ENCODE data around the gene WDR70. TPM values are rescaled to one million over a fixed set of nuclear protein-coding genes. Genes with fewer than 3 reads are reported as not detected.

Gene WDR70
- total RNA-seq, 1 experiment from 2014 or later, result 78.2 TPM

DNA sequence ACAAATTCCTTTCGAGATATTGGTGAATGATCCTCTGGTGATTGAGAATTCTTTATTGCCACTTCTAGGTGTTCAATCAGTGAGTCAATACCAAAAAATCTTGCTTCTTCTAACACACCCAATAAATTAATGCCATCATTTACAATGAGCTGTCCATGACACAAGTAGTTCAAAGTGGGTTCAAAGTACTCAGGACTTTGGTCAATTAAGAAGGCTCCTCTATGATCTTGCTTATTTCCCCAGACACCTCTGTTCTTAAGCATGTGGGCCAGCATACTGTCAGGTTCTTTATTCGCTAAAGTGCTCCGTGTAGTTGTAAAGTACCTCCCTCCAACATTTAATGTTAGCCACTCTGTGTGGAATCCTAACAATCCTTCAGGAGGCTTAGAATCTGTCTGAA is 127.1 kb downstream of the WDR70 start:
- no peak for DNase-seq
- H3K27me3 ChIP-seq (ENCODE audit: insufficient read depth, low read depth), result no peaks in the 10 kb centered on the region
- H3F3A ChIP-seq (ENCODE audit: insufficient read depth, low read depth), result no peaks in the 10 kb centered on the region
- no peak overlapping the region for H3K4me2 ChIP-seq
- no peaks in the 10 kb centered on the region for H3K4me1 ChIP-seq (replicated peaks; ENCODE audit: insufficient read depth)
- intact Hi-C loops (cut with micrococcal nuclease; ENCODE audit: unreplicated experiment), result no loop called here
- no peak overlapping the region for H3K27ac ChIP-seq
- no TSS peak for BruUV-seq (replicated peaks)
- H3K4me3 ChIP-seq, result no peak overlapping the region
- ChIA-PET POLR2A (ENCODE audit: unreplicated experiment) (no interaction called here), CTCF (interaction anchor here (0.6 kb wide), 1 partner anchor 639 kb away, joined by 3 read pairs; no protein-coding TSS in a partner anchor)
- no peaks in the 10 kb centered on the region for H3K79me2 ChIP-seq (ENCODE audit: low read depth)
- TF ChIP-seq, protein P1, sequence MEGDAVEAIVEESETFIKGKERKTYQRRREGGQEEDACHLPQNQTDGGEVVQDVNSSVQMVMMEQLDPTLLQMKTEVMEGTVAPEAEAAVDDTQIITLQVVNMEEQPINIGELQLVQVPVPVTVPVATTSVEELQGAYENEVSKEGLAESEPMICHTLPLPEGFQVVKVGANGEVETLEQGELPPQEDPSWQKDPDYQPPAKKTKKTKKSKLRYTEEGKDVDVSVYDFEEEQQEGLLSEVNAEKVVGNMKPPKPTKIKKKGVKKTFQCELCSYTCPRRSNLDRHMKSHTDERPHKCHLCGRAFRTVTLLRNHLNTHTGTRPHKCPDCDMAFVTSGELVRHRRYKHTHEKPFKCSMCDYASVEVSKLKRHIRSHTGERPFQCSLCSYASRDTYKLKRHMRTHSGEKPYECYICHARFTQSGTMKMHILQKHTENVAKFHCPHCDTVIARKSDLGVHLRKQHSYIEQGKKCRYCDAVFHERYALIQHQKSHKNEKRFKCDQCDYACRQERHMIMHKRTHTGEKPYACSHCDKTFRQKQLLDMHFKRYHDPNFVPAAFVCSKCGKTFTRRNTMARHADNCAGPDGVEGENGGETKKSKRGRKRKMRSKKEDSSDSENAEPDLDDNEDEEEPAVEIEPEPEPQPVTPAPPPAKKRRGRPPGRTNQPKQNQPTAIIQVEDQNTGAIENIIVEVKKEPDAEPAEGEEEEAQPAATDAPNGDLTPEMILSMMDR (conservative IDR thresholded peaks at IDR 0.05), result no peak
- TF ChIP-seq EZH2 (IDR thresholded peaks at IDR 0.05; ENCODE audit: low read depth), result no peak
- no peaks in the 10 kb centered on the region for H3K9me2 ChIP-seq (ENCODE audit: insufficient read depth)
- H3K36me3 ChIP-seq (ENCODE audit: low read depth), result no peaks in the 10 kb centered on the region
- H4K20me1 ChIP-seq (ENCODE audit: insufficient read depth), result no peaks in the 10 kb centered on the region
- no peak overlapping the region for H2AFZ ChIP-seq
- no peaks in the 10 kb centered on the region for H3K9me3 ChIP-seq (ENCODE audit: insufficient read depth, low read depth)

DNA sequence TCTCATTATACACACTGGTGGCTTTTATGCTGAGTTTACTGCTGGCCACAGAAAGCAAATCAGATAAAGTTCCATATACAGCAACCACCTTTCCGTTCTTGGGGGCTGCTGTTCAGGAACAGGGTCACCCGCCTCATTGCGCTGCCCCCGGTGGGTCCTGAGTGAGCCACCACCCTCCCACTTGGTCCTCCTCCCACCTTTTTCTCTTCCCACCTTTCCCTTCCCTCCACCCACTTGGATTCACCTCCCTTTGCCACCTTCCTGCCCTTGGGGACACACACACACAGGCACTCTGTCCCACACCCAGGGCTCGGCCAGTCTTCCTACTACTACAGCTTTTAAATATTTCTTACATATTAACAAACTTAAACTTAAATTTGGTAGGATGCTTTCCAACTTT is 127.6 kb downstream of the WDR70 start:
- POLR2A ChIA-PET (ENCODE audit: unreplicated experiment), result no interaction called here
- Histone ChIP-seq H3K4me3 (no peak overlapping the region), H3K9me3 (ENCODE audit: insufficient read depth, low read depth) (no peaks in the 10 kb centered on the region), H3F3A (ENCODE audit: insufficient read depth, low read depth) (no peaks in the 10 kb centered on the region), H3K4me1 (replicated peaks; ENCODE audit: insufficient read depth) (no peaks in the 10 kb centered on the region), H3K9me2 (ENCODE audit: insufficient read depth) (no peaks in the 10 kb centered on the region), H4K20me1 (ENCODE audit: insufficient read depth) (no peaks in the 10 kb centered on the region), H3K36me3 (ENCODE audit: low read depth) (no peaks in the 10 kb centered on the region), H2AFZ (no peak overlapping the region), H3K27ac (no peak overlapping the region), H3K79me2 (ENCODE audit: low read depth) (no peaks in the 10 kb centered on the region), H3K27me3 (ENCODE audit: insufficient read depth, low read depth) (no peaks in the 10 kb centered on the region), H3K4me2 (no peak overlapping the region)
- intact Hi-C loops (cut with micrococcal nuclease; ENCODE audit: unreplicated experiment), result no loop called here
- no peak for DNase-seq
- no TSS peak for BruUV-seq (replicated peaks)
- CTCF ChIA-PET, result interaction anchor here (0.6 kb wide), 1 partner anchor 639 kb away, joined by 3 read pairs; no protein-coding TSS in a partner anchor
- no peak for TF ChIP-seq EZH2 (IDR thresholded peaks at IDR 0.05; ENCODE audit: low read depth)
- TF ChIP-seq, protein P1 (conservative IDR thresholded peaks at IDR 0.05), result no peak

DNA sequence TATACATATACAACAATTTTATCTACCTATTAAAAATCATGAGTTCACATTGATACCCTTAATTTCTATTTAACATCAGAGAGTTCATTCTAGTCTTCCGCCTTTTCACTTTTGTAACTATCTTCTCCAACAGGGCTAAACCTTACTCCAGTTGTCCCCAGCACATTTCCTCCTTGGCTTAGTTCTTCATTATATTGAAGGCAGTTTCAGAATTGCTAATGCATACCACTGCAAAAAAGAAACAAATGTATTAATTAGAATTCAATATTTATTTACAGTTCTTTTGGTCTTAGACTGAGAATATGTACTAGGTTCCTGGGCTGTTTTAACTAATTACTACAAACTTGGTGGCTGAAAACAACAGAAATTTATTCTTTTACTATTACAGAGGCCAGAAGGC is 132.5 kb downstream of the WDR70 start:
- Histone ChIP-seq H3K4me2 (no peak overlapping the region), H4K20me1 (ENCODE audit: insufficient read depth) (0 out of 2 replicates have a peak, but pooled peaks cover 3% of the 10 kb centered on the region), H3K36me3 (ENCODE audit: low read depth) (no peaks in the 10 kb centered on the region), H3F3A (ENCODE audit: insufficient read depth, low read depth) (no peaks in the 10 kb centered on the region), H3K79me2 (ENCODE audit: low read depth) (no peaks in the 10 kb centered on the region), H3K27me3 (ENCODE audit: insufficient read depth, low read depth) (no peaks in the 10 kb centered on the region), H3K4me1 (replicated peaks; ENCODE audit: insufficient read depth) (no peaks in the 10 kb centered on the region), H3K4me3 (no peak overlapping the region), H3K9me3 (ENCODE audit: insufficient read depth, low read depth) (no peaks in the 10 kb centered on the region), H2AFZ (no peak overlapping the region), H3K27ac (no peak overlapping the region), H3K9me2 (ENCODE audit: insufficient read depth) (no peaks in the 10 kb centered on the region)
- POLR2A ChIA-PET (ENCODE audit: unreplicated experiment), result no interaction called here
- no TSS peak for BruUV-seq (replicated peaks)
- no peak for TF ChIP-seq EZH2 (IDR thresholded peaks at IDR 0.05; ENCODE audit: low read depth)
- TF ChIP-seq, protein P1 (conservative IDR thresholded peaks at IDR 0.05), result no peak
- CTCF ChIA-PET, result no interaction called here
- no peak for DNase-seq
- intact Hi-C loops (cut with micrococcal nuclease; ENCODE audit: unreplicated experiment), result no loop called here

Data from PC-9 (cell line).